HL-60 (cell line): ENCODE results near the gene CCDC182.

ENCODE experiments used
- DNase-seq, 2 experiments: peaks; one replicate each; pipeline ENCODE4 v3.0.0-alpha.2; 2010 to 2020; ENCODE audit warnings: low read depth in 1 of 2, low spot score in 1 of 2
- H3K27ac ChIP-seq: fragments of 250-450 bp; sonication (Bioruptor Pico); replicated peaks from 2 replicates; pipeline ENCODE4 v1.5.1; 2020; ENCODE audit warnings: mild to moderate bottlenecking, moderate library complexity
- H3K27me3 ChIP-seq: fragments of 250-450 bp; sonication (Bioruptor Pico); 2 replicates; pipeline ENCODE4 v1.5.1; 2021; ENCODE audit warnings: mild to moderate bottlenecking, moderate library complexity; ENCODE audit not compliant: insufficient read depth, poor library complexity, severe bottlenecking
- H3K4me3 ChIP-seq: replicated peaks from 2 replicates; pipeline ENCODE4 v1.5.1; 2011; ENCODE audit warnings: mild to moderate bottlenecking, control low read depth, low read length; ENCODE audit not compliant: insufficient read depth
- CTCF ChIP-seq: IDR thresholded peaks from one replicate; pipeline ENCODE4 v1.5.1; 2011; ENCODE audit warnings: low read length, control low read depth, inconsistent platforms; ENCODE audit not compliant: insufficient read depth
- GABPA ChIP-seq: IDR thresholded peaks from 2 replicates; pipeline ENCODE4 v1.6.1; 2012; ENCODE audit warnings: low read depth
- POLR2AphosphoS5 ChIP-seq: IDR thresholded peaks from 2 replicates; pipeline ENCODE4 v1.6.1; 2012; ENCODE audit warnings: low read depth
- REST ChIP-seq: IDR thresholded peaks from 2 replicates; pipeline ENCODE4 v1.6.1; 2012; ENCODE audit warnings: low read depth; ENCODE audit not compliant: insufficient replicate concordance
- SPI1 ChIP-seq: IDR thresholded peaks from 2 replicates; pipeline ENCODE4 v1.6.1; 2012; ENCODE audit warnings: low read depth, mild to moderate bottlenecking, borderline replicate concordance

The CCDC182 gene

GRCh38 chr17:57752031-57752905, 7.2 kb upstream of the CCDC182 start:
- no peaks in the 10 kb centered on the region for H3K27me3 ChIP-seq
- TF ChIP-seq POLR2AphosphoS5 (no peak), REST (no peak), GABPA (no peak), SPI1 (no peak; the same call in 1 of the 2 replicates), CTCF (no peak)
- peak; percentile 49 to 60 for DNase-seq
- no peak overlapping the region for H3K4me3 ChIP-seq
- no peak overlapping the region for H3K27ac ChIP-seq

DNA sequence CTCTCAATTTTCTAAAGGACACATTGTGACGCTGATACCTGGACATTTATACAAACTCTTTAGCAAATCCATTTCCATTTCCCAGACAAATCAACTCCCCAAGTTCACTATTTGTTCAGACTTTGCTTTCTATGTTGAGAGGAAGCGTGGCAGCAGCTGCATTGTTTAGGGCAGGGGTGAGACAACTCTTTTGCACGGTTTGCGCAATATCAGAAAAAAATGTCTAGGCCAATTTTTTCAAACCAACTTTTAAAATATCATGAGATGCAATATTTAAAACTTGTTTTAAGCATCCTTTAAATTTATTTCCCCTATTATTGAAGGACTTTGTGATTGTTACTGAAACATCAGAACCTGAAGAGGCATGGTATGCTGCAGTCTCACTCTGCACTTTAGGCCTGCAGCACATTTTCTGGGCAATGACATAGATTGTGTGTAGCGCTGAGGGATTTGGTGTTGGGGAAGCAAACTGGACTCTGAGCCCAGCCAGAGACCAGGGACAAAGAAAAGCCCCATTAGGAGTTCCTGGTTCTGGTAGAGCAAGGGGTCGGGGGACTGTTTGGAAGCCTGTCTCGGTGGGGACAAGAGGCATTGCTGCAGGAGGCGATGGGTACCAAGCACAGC, 6.4 kb upstream of the CCDC182 start:
- TF ChIP-seq CTCF (no peak), SPI1 (no peak), GABPA (no peak), POLR2AphosphoS5 (no peak), REST (no peak)
- no peaks in the 10 kb centered on the region for H3K27me3 ChIP-seq
- no peak overlapping the region for H3K27ac ChIP-seq
- DNase-seq: peak; percentile 20 to 43
- H3K4me3 ChIP-seq: no peak overlapping the region

GRCh38 chr17:57750895-57751294, 5.8 kb upstream of the CCDC182 start:
- no peak for DNase-seq
- Histone ChIP-seq H3K27me3 (no peaks in the 10 kb centered on the region), H3K4me3 (no peak overlapping the region), H3K27ac (no peak overlapping the region)
- no peak for TF ChIP-seq GABPA

DNA sequence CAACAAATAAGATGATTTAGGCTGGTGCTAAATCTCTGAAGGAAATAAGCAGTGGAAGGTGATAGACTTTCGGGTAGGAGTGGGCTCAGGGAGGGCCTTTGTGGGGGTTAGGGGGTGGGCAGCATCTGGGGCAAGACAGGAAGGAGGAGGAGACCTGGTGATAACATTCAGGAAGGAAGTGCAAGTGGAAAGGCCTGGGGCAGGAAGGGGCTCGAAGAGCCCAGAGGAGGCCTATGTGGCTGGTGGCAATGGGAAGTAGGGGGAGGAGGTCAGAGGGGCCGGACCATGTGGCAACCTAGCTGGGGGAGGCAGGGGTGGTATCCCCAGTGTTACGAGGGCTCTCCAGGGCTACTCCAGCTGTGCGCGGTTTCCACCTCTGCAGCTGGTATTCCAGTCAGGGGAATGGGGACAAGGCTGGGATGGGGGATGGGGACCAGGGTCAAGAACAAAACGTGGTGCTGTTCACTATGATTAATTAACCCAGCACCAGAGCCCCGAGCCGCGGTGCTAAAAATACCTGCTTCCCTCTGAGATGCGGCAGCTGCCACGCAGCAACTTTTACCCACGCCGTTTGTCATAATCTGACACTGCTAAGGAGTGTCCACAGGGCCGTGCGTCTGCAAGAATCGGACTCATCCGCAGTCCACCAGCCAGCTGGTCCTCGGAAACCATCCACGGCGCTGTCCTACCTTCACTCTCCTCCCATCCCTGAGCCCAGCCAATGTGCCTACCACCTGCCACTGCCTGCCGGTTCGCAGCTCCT, 5.2 kb upstream of the CCDC182 start:
- DNase-seq: peak; percentile 22 to 69
- H3K27me3 ChIP-seq: no peaks in the 10 kb centered on the region
- no peak for TF ChIP-seq POLR2AphosphoS5
- TF ChIP-seq REST: no peak
- TF ChIP-seq SPI1: no peak
- no peak for TF ChIP-seq GABPA
- no peak for TF ChIP-seq CTCF

More for the DNA sequence above, 5.2 kb upstream of the CCDC182 start:
- Histone ChIP-seq H3K4me3 (no peak overlapping the region), H3K27ac (no peak overlapping the region)
